GM18519 (cell line): ENCODE measurements around the gene MYT1.
"Not testable (repeated sequence)": the region's sequence is repeated elsewhere in the genome, so short reads cannot be mapped to it uniquely, and the experiment has no call there.

Experiments
- ATAC-seq: cut with Tn5 transposase; IDR thresholded peaks from one replicate; pipeline ENCODE4 v1.9.1; 2021; ENCODE audit warnings: mild to moderate bottlenecking, moderate library complexity; ENCODE audit not compliant: unreplicated experiment, low FRiP score

Gene MYT1

GRCh38 chr20:64164123-64164836 lies at the start of gene MYT1:
MYT1 (plus strand) TSS chr20:64164452; CDS start chr20:64198862, 34,410 bp downstream.
- no peak for ATAC-seq

- ATAC-seq = no peak
These were observed 48.9 kb upstream of the MYT1 start for GRCh38 chr20:64115171-64115911.

- no peak for ATAC-seq
These were observed 48.2 kb upstream of the MYT1 start for GRCh38 chr20:64116016-64116415.

GRCh38 chr20:64116541-64117431 lies 47.5 kb upstream of the MYT1 start:
- ATAC-seq = no peak

- ATAC-seq = not testable (repeated sequence)
These were observed 46.8 kb upstream of the MYT1 start for GRCh38 chr20:64117432-64117777.

- ATAC-seq = no peak
These were observed 45.0 kb upstream of the MYT1 start for GRCh38 chr20:64119301-64119680.

GRCh38 chr20:64119681-64120341 lies 44.4 kb upstream of the MYT1 start:
- ATAC-seq = no peak

- ATAC-seq = no peak
These were observed 42.7 kb upstream of the MYT1 start for GRCh38 chr20:64121586-64121985.

- not testable (repeated sequence) for ATAC-seq
These were observed 41.3 kb upstream of the MYT1 start for GRCh38 chr20:64122927-64123326.

GRCh38 chr20:64123517-64123916 lies 40.7 kb upstream of the MYT1 start:
- not testable (repeated sequence) for ATAC-seq

GRCh38 chr20:64129146-64129782 lies 35.0 kb upstream of the MYT1 start:
- no peak for ATAC-seq

- no peak for ATAC-seq
These were observed 34.0 kb upstream of the MYT1 start for GRCh38 chr20:64130271-64130670.

- no peak for ATAC-seq
These were observed 33.4 kb upstream of the MYT1 start for GRCh38 chr20:64130876-64131275.

- ATAC-seq = no peak
These were observed 32.8 kb upstream of the MYT1 start for GRCh38 chr20:64131406-64131805.

GRCh38 chr20:64133951-64134407 lies 30.3 kb upstream of the MYT1 start:
- no peak for ATAC-seq

- not testable (repeated sequence) for ATAC-seq
These were observed 29.5 kb upstream of the MYT1 start for GRCh38 chr20:64134744-64135143.

- no peak for ATAC-seq
These were observed 28.1 kb upstream of the MYT1 start for GRCh38 chr20:64136004-64136710.

- ATAC-seq = no peak
These were observed 26.6 kb upstream of the MYT1 start for GRCh38 chr20:64137598-64138031.

GRCh38 chr20:64138276-64138815 lies 25.9 kb upstream of the MYT1 start:
- ATAC-seq = no peak
